DMS 273 (cell line): ENCODE measurements around the gene SLC5A2.

Experiments
- DNase-seq: peaks from one replicate; lab custom pipeline; 2025; ENCODE audit not compliant: unreplicated experiment; lab: John Stamatoyannopoulos, UW

SLC5A2 gene

DNA sequence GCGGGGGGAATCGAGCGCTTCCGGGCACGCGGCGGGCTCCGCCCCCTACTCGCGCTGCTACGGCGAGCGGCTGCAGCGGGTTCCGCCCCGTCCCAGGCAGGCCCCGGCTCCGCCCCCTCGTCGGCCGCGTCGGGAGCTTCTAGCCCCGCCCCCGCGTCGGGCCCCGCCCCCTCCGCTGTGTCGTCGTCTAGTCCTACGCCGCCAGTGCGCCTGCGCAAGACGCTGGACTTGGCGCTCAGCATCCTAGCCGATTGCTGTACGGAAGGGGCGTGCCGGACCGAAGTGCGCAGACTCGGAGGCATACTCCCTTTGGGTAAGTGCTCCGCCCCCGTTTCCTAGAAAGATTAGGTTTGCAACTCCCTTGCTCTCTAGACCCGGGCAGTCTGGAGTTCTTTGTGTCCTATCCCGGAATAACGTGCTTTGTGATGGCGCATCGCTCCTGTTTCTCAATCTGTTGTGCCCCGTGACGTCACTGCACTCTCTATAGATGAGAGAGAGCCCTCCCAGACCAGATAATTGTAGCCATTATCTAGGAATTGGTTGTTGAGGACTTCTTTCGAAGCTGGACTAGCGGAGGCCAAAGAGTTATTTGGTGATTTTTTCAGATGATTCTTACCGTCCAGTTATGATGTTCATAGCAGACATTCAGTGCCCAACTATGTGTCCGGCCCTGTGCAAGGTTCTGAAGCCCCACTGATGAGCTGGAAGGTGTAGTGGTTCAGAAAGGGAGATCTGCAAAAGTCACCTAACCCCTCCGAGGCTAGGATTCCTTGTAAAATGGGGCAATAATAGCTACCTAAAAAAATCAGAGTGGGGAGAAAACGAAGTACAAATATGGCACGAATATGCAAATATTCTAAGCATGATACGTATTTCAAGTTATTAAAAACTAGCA, 23.0 kb upstream of the SLC5A2 start:
- DNase-seq = peak; percentile 100

DNA sequence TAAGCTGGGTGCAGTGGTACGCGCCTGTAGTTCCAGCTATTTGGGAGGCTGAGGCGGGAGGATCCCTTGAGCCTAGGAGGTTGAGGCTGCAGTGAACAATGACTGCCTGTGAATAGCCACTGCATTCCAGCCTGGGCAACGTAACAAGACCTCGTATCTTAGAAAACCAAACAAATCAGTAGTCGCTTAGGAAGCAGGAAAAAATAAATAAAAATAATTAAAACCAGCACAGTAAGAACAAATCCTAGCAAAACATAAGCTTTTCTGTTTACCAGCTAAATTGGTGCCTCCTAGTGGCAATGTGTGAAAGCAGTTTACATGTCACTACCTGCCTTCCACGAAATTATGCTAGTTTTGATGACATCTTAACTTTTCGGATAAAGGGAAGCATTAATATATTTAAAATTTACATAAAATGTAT, 22.3 kb upstream of the SLC5A2 start:
- DNase-seq = peak; percentile 60

DNA sequence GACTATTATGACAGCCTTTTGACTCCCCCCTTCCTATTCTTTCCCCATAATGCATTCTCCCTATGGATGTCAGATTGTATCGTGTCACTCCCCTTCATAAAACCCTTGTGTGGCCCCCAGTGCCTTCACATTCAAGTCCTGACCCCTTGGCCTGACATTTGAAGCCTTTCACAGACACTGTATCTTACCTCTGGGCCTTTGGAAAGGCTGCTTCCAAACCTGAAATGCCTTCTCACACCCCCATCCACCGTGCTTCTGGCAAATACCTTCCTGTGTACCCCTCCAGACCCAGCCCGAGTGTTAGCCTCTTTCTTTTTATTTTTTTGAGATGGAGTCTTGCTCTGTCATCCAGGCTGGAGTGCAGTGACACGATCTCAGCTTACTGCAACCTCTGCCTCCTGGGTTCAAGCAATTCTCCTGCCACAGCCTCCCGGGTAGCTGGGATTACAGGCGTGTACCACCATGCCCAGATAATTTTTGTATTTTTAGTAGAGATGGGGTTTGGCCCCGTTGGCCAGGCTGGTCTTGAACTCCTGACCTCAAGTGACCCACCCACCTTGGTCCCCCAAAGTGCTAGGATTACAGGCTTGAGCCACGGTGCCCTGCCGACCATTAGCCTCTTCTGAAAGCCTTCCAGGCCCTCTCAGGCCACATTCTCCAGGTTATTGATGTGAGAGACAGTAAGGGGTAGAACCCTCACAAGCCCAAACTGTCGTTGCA, 21.6 kb upstream of the SLC5A2 start:
- DNase-seq = no peak

GRCh38 chr16:31461921-31462804, 20.8 kb upstream of the SLC5A2 start:
- DNase-seq = no peak

DNA sequence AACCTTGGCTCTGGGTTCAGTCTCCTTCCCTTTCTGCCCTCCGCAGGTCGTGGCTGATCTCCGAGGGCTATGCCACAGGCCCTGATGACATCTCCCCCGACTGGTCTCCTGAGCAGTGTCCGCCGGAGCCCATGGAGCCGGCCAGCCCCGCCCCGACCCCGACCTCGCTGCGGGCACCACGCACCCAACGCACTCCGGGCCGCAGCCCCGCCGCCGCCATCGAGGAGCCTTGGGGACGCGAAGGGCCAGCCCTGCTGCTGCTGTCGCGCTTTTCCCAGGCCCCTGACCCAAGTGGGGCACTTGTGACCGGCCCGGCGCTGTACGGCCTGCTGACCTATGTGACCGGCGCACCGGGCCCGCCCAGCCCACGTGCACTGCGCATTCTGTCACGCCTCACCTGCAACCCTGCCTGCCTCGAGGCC, 18.6 kb upstream of the SLC5A2 start:
- DNase-seq = no peak

DNA sequence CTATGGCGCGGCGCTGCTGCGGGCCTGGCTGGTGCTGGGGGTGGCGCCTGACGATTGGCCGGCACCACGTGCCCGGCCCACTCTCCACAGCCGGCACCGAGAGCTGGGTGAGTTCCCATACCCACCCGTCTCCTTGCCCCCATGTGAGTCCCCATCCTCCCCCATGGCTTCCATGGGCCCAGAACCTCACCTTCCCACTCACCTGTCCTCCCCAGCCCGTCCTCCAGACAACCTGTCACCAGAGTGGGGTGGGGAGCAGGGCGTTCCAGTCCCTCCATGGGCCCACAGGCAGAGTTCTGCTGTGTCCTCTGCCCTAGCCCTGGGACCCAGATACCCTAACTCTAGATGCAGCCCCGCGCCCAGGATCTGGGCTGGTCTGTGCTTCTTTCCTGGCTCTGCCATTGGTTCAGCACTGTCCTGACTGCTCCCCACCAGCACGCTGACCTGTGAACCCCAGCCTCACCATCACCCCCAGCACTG, 18.1 kb upstream of the SLC5A2 start:
- no peak for DNase-seq

DNA sequence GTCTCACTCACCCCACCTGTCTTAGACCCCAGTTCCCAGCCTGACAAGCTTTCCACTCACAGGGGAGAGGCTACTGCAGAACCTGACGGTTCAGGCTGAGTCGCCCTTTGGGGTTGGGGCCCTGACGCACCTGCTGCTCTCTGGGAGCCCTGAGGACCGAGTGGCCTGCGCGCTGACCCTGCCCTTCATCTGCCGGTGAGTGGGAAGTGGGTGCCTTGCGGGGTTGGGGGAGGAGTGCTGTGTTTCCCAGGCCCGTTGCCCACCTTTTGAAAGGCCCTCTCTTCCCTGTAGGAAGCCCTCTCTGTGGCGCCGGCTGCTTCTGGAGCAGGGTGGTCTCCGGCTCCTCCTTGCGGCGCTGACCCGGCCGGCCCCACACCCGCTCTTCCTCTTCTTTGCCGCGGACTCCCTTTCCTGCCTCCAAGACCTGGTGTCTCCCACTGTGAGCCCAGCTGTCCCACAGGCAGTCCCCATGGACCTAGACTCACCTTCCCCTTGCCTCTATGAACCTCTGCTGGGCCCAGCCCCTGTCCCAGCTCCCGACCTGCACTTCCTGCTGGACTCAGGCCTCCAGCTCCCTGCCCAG, 17.0 kb upstream of the SLC5A2 start:
- DNase-seq = no peak

- no peak for DNase-seq
Observed at GRCh38 chr16:31466381-31466841, 16.5 kb upstream of the SLC5A2 start.

- no peak for DNase-seq
Observed at GRCh38 chr16:31467151-31467773, 15.7 kb upstream of the SLC5A2 start.

GRCh38 chr16:31467858-31468257, 15.1 kb upstream of the SLC5A2 start:
- DNase-seq = no peak

GRCh38 chr16:31470615-31471014, 12.3 kb upstream of the SLC5A2 start:
- DNase-seq = no peak

GRCh38 chr16:31471241-31471874, 11.6 kb upstream of the SLC5A2 start:
- DNase-seq = no peak

DNA sequence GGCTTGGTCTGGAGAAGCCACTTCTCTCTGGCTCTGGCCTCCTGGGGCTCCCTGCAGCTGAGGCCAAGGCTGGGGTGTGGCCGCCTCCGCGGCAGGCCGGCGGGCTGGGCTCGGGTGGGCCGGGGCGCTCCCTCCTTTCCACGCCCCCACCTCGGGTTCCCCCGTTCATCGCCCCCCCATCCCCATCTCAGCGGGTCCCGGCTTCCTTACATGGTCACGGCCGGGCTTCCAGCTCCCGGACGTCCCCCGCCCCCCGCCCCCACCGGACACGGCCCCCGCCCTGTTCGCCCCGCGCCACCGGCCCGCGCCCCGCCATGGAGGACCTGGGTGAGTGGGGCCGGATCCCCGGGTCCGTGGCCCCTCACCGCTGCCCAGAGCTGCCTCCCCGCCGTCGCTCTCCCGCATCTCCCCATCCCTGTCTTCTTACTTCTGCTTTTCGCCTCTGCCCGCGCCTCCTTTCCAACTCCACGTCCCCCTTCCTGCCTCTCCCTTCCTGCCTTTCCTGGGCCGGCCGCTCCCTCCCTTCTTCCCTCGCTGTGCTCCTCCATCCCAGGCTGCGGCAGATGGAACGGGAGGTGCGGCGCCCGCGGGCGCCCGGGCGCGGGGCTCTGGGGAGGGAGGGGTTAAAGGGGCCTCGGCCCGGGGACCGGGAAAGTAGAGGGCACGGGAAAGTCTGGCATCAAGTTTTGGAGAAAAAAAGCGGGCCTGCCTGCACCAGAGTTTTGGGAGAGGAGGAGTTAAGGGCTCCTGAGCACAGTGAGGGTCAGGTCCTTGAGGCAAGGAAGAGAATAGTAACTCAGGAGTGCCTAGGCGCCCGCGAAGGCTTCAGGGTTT, 10.8 kb upstream of the SLC5A2 start, which contains the start of gene TGFB1I1:
TSS of gene TGFB1I1 (plus strand) at position 278 of the 834 bp plus-strand sequence. CDS start at position 315, 37 bp downstream.
- peak; percentile 61 for DNase-seq

DNA sequence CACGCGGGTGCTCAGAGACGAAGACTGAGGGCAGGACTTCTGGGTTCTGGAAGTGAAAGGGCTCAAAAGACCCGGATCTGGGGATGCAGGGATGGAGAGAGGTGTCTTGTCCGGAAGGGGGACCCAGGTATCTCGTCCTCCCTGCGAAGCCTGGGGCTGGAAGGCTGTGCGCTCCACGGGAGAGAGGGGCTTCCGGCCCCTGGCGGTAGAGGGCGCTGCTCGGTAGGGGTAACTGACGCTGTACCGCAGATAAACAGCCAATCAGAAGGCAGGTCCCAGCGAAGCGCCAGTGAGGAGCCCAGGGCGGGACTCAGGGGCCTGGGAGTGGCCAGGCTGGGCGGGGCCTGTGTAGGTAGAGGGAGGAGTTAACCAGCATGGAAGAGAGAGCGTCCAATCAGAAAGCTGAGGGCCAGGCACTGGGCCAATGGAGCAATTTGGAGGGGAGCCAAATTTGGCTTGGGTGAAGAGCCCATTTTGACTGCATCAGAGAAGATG, 10.2 kb upstream of the SLC5A2 start:
- peak; percentile 78 for DNase-seq

DNA sequence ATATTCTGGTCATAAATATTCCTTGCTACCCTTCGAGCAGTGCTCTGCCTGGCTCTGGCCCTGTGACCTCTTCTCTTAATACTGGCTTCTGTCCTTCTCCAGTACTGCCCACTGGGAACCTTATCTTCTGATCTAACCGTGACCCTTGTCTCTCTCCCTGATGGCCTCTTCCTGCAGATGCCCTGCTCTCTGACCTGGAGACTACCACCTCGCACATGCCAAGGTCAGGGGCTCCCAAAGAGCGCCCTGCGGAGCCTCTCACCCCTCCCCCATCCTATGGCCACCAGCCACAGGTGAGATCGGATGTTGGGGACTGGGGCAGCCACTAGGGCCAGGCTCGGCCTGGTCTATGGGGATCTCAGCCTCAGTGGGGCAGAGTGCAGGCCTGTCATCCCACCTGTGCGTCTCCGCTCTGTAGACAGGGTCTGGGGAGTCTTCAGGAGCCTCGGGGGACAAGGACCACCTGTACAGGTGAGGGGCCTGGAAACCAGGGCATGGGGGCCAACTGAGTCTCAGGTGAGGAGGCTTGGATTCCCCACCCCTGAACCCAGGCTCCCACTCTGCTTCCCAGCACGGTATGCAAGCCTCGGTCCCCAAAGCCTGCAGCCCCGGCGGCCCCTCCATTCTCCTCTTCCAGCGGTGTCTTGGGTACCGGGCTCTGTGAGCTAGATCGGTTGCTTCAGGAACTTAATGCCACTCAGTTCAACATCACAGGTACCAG, 9.5 kb upstream of the SLC5A2 start:
- no peak for DNase-seq

GRCh38 chr16:31474173-31474714, 8.7 kb upstream of the SLC5A2 start:
- no peak for DNase-seq
